ENCODE measurements around the gene EPOP. TPM values are rescaled to one million over a fixed set of nuclear protein-coding genes. Genes with fewer than 3 reads are reported as not detected.

The EPOP gene
- polyA plus RNA-seq, 1 donor from 2014 or later: not detected

DNA sequence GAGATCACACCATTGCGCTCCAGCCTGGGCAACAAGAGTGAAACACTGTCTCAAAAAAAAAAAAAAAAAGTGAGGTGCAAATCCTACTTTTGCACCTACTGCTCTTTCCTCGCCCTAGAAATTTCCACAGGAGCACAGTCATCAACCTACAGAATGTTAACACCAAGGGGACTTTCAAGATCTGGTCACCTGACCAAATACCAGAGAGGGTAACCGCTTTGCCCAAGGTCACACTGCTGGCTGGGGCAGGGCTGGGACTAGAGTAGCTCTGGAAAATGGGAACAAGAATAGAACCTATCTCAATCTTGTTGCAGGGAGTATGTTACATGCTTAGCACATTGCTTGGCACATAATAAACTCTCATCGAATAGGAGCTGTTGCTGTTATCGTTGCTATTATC lies 24.0 kb upstream of the EPOP start:
- H3K27ac Mint-ChIP-seq: no peak overlapping the region
- peaks cover 2% of the 10 kb centered on the region for H3K27me3 Mint-ChIP-seq
- H3K9me3 Mint-ChIP-seq: no peaks in the 10 kb centered on the region
- no peak overlapping the region for H3K4me3 Mint-ChIP-seq
- no peaks in the 10 kb centered on the region for H3K36me3 Mint-ChIP-seq
- H3K4me1 Mint-ChIP-seq: peaks cover 7 to 16% (median 11%) of the 10 kb centered on the region in 3 donors

DNA sequence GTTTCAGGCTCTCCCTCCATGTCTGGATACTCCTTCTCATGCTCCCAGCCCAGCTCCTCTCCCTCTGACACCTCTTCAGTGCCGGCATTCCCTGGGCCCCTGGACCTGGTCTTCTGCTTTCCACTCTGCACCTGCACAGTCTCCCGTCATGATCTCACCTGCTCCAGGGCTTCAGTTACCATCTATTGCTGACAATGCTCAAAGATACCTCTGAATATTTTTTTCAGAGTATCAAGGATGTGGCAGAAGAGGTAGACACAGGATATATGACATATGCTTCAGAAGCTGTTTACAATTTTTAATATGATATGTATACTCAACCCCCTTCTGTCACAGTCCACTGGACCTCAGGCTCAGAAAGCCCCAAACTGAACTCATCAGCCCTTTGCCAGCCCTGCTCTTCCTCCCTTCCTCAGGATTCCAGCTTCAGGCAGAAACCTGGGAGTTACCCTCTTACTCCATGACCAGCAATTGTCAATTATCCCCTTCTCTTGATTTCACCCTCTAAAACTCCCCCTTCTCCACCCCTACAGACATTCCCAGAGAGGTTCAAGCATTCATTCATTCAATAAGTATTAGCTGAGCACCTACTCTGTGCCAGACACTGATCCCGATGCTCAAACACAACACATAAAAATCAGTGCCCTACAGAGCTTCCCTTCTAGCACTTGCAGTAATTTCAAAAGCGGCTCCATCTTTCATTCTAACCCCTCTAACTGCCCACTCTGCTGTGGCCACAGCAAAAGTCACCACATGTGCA lies 22.5 kb upstream of the EPOP start:
- peaks cover 5 to 16% (median 7%) of the 10 kb centered on the region in 3 donors for H3K4me1 Mint-ChIP-seq
- H3K4me3 Mint-ChIP-seq: no peak overlapping the region
- peak overlapping the region; percentile 7 to 32 (median 13) for H3K27ac Mint-ChIP-seq
- peaks cover 2% of the 10 kb centered on the region for H3K27me3 Mint-ChIP-seq
- H3K36me3 Mint-ChIP-seq: no peaks in the 10 kb centered on the region
- H3K9me3 Mint-ChIP-seq: no peaks in the 10 kb centered on the region

DNA sequence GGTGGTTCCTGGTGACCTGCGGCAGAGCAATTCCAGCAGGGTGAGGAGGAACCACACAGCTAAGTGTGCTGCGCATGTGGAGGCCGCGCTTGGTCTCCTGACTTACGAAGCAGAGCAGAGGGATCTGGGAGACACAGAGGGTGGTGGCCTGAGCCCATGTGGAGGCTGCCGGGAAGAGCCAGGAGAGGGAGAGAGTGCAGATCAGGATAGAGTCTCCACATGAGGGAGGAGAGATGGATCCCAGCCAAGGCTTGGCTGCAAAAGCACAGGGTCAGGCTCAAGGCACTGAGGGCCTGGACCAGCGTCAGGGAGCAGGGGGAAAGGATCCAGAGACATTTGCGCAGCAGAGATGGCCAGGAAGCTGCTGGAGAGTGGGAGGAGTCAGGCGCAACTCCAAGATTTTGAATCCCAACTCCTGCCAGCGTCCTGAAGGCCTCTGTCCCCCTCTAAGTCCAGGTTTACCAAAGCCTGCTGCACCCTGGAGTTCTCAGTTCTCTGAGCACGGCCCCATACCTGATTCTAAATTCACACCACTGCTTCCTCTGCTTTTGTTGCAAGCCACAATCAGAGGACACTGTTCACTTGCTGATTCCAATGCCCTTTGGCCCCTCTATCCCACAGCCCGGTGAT lies 19.1 kb upstream of the EPOP start:
- peaks cover 0 to 3% (median 2%) of the 10 kb centered on the region in 3 donors for H3K4me1 Mint-ChIP-seq
- peaks cover 3% of the 10 kb centered on the region for H3K27me3 Mint-ChIP-seq
- H3K9me3 Mint-ChIP-seq: no peaks in the 10 kb centered on the region
- peaks cover under 1% of the 10 kb centered on the region for H3K36me3 Mint-ChIP-seq
- H3K27ac Mint-ChIP-seq: no peak overlapping the region
- no peak overlapping the region for H3K4me3 Mint-ChIP-seq

DNA sequence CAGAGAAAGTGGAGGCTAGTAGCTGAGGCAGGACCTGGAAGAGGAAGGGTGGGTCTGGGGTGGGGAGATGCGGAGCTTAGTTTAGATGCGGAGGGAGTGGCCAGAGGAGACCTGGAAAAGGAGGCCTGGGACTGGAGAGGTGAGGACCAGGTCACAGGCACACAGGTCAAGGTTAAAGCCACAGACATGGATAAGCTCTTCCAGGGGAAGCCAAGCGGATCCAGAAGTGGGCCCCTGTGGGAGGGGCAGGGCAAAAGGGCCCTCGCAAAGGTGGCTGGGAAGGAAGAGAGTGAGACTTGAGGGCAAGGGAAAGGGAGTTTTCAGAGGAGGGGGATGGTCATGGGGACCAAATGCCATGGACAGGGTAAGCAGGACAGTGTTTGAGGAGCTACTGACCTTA lies 16.4 kb upstream of the EPOP start:
- no peaks in the 10 kb centered on the region for H3K9me3 Mint-ChIP-seq
- H3K4me1 Mint-ChIP-seq: no peaks in the 10 kb centered on the region
- peaks cover 3% of the 10 kb centered on the region for H3K27me3 Mint-ChIP-seq
- no peak overlapping the region for H3K27ac Mint-ChIP-seq
- H3K4me3 Mint-ChIP-seq: no peak overlapping the region
- H3K36me3 Mint-ChIP-seq: peaks cover 1% of the 10 kb centered on the region

DNA sequence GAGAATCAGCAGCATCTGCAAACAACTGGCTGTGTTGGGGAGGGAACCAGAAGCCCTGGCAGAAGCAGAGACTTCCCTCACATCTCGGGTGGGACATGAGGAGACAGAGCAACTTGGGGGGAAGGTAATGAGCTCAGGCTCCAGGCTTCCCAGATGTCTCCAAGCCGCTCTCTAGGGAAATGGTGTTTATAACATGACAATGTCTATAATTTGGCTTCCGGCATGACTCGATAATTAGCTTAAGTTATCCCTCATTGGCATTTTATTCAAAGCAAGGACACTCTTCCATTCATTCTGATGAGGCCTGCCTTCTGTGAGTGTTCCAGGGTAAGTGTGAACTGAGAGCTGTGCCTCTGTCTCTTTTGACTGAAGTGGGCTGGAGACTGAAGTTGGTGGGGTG lies 15.6 kb upstream of the EPOP start:
- H3K27ac Mint-ChIP-seq: no peak overlapping the region
- H3K27me3 Mint-ChIP-seq: peaks cover 6% of the 10 kb centered on the region
- H3K4me3 Mint-ChIP-seq: no peak overlapping the region
- no peaks in the 10 kb centered on the region for H3K4me1 Mint-ChIP-seq
- no peaks in the 10 kb centered on the region for H3K9me3 Mint-ChIP-seq
- H3K36me3 Mint-ChIP-seq: peaks cover 3% of the 10 kb centered on the region

DNA sequence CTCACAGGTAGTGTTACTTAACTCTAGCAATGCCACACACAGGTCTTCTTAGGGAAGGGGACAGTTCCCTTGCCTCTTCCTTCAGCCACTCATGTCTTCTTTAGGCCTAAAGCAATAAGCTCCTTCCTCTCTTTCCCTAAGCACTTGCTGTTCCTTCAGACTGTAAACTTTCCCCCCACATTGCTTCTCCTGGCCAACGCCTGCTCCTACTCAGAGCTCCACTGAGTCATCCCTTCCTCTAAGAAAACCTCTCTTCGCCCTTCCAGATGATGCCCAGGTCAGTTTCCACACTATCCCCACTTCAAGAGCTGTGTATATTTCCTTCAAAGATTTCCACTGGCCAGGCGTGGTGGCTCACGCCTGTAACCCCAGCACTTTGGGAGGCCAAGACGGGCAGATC lies 12.5 kb upstream of the EPOP start:
- H3K27ac Mint-ChIP-seq: no peak overlapping the region
- peaks cover 11% of the 10 kb centered on the region for H3K27me3 Mint-ChIP-seq
- H3K4me3 Mint-ChIP-seq: no peak overlapping the region
- peaks cover 3% of the 10 kb centered on the region for H3K36me3 Mint-ChIP-seq
- H3K4me1 Mint-ChIP-seq: no peaks in the 10 kb centered on the region
- H3K9me3 Mint-ChIP-seq: no peaks in the 10 kb centered on the region

DNA sequence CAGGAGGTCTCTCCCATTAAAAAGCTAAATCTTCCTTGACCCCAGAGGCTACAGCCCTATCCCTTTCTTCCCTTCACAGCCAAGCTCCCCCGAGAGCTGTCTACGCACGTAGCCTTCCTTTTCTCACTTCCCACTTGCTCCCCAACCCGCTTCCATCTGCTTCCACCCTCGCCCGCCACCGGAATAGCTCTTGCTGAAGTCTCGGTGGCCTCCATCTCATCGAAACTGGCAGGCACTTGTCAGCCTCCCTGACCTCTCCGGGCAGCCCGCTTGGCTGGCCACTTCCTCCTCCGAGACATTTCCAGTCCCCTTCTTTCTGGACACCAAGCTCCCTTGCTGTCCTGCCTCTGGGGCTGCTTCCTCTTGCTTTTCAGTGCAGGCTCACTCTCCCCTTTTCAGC lies 10.7 kb upstream of the EPOP start:
- H3K4me1 Mint-ChIP-seq: no peaks in the 10 kb centered on the region
- no peaks in the 10 kb centered on the region for H3K9me3 Mint-ChIP-seq
- no peak overlapping the region for H3K4me3 Mint-ChIP-seq
- H3K27ac Mint-ChIP-seq: no peak overlapping the region
- peaks cover 11% of the 10 kb centered on the region for H3K27me3 Mint-ChIP-seq
- peaks cover 3% of the 10 kb centered on the region for H3K36me3 Mint-ChIP-seq

DNA sequence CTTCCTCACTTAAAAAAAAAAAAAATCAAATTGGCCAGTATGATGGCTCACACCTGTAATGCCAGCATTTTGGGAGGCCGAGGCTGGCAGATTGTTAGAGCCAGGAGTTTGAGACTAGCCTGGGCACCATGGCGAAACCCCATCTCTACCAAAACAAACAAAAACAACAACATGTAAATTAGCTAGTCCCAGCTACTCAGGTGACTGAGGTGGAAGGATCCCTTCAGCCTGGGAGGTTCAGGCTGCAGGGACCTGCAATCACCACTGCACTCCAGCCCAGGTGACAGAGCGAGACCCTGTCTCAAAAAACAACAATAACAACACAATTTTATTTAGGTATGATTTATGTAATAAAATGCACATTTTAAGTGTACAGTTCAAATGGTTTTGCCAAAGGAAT lies 6.3 kb upstream of the EPOP start:
- Mint-ChIP-seq H3K9me3 (no peaks in the 10 kb centered on the region), H3K27ac (no peak overlapping the region), H3K27me3 (peaks cover 14% of the 10 kb centered on the region), H3K4me1 (peaks cover 0 to 9% (median 4%) of the 10 kb centered on the region in 3 donors), H3K36me3 (peaks cover 2% of the 10 kb centered on the region), H3K4me3 (no peak overlapping the region)

DNA sequence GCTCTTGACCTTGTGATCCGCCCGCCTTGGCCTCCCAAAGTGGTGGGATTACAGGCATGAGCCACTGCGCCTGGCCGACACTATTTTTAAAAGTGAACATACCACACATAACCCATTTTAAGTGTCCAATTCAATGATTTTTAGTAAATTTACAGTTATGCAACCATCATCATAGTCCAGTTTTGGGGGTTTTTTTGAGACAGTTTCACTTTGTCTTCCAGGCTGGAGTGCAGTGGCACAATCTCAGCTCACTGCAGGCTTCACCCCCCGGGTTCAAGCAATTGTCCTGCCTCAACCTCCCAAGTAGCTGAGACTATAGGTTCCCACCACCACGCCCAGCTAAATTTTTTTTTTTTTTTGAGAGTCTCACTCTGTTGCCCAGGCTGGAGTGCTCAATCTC lies 3.1 kb upstream of the EPOP start:
- H3K9me3 Mint-ChIP-seq: no peaks in the 10 kb centered on the region
- peak overlapping the region in 1 of 4 donors; percentile 33 for H3K4me3 Mint-ChIP-seq
- peaks cover 20% of the 10 kb centered on the region for H3K27me3 Mint-ChIP-seq
- peaks cover 3% of the 10 kb centered on the region for H3K36me3 Mint-ChIP-seq
- H3K4me1 Mint-ChIP-seq: peaks cover 7 to 20% (median 11%) of the 10 kb centered on the region in 3 donors
- H3K27ac Mint-ChIP-seq: no peak overlapping the region

DNA sequence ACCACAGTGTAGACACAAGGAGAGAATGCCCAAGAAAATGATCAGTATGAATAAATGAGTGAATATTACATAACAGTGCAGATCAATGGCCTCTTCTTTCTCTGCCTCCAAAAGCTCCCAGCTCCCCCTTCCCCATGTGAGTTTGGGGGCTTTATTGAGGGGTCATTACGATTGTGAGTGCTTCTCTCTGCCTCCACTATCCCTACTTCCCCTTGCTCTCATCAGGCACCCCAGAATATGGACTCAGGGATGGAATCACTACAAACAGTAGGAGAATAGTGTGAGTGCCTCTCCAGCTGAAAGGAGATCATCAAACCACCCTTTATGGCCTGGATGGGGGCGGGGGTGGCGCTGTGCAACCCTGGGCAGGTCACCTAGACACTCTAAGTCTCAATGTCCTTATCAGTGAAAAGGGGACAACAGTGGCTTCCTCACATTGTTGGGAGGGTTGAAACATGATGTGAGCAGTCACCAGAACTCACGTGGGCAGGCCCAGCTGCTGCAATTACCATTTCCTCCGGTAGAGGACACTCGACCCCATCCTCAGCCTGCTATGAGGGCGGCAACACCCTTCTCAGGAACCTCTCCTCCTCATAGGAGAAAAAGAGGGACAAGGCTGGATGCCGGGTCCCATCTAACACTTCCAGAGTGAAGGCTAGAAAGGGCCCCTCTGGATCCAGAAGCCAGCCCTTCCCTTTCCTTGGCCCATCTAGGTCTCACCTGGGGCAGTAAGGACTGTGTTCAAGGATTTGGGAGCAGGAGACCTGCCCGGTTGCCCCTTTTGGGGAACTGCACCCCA lies 2.1 kb upstream of the EPOP start:
- Mint-ChIP-seq H3K4me1 (peaks cover 7 to 20% (median 16%) of the 10 kb centered on the region in 3 donors), H3K27me3 (peaks cover 27% of the 10 kb centered on the region), H3K36me3 (peaks cover 3% of the 10 kb centered on the region), H3K9me3 (no peaks in the 10 kb centered on the region), H3K27ac (peak overlapping the region in 1 of 3 donors; percentile 85), H3K4me3 (peak overlapping the region in 2 of 4 donors; percentile 25 to 87)

DNA sequence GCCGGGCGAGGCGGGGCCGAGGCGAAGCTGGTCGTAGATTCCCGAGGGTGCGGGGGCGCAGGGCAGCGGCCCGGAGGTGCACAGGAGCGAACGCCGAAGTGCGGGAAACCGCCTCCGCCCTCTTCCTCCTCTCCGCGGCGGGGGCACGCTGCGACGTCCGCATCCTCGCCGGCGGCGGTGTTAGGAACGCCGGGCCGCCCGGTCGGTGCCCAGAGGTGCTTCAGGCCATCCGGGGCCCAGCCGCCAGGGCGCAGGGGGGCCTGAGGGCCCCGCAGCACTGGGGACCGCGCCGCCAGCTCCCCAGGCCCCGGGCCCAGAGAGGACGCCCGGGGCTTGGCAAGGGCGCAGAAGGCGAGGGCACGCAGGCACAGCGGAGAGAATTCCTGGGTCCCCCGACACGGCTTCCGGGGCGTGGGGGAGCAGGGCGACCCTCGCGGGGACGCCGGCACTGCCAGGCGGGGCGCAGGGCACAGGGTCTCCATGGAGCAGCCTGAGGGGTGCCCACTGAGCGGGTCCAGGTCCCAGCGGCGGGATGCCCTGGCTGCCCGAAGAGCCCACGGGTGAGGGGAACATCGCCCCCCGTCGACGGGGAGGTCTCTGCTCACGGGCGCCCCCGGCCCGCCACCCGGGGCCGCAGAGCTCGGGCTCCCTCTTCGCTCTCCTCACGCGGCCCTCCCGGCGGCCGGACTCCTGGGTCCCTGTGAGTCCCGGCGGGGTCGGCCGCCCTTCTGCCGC lies 576 bp downstream of the EPOP start:
- no peak overlapping the region for H3K27ac Mint-ChIP-seq
- H3K4me3 Mint-ChIP-seq: peak overlapping the region in 2 of 4 donors; percentile 79 to 80
- peaks cover 3% of the 10 kb centered on the region for H3K36me3 Mint-ChIP-seq
- H3K4me1 Mint-ChIP-seq: peaks cover 11 to 20% (median 18%) of the 10 kb centered on the region in 3 donors
- H3K27me3 Mint-ChIP-seq: peaks cover 52% of the 10 kb centered on the region
- H3K9me3 Mint-ChIP-seq: no peaks in the 10 kb centered on the region

DNA sequence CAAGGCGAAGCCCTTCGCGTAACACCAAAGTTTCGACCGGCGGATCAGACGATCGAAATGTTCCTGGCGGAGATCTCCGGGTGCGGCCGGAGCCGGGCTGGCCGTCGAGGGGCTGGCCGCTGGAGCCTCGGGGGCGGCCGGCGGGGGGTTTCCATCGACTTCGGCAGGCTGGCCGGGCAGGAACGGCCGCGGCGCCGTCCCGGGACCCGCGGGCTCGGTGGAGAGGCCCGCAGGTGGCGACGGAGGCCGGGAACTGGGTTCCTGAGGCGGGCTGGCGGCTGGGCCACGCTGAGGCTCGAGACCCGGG lies 1.1 kb downstream of the EPOP start:
- H3K4me1 Mint-ChIP-seq: peaks cover 11 to 20% (median 18%) of the 10 kb centered on the region in 3 donors
- peaks cover 3% of the 10 kb centered on the region for H3K36me3 Mint-ChIP-seq
- no peak overlapping the region for H3K27ac Mint-ChIP-seq
- H3K4me3 Mint-ChIP-seq: no peak overlapping the region
- peaks cover 58% of the 10 kb centered on the region for H3K27me3 Mint-ChIP-seq
- no peaks in the 10 kb centered on the region for H3K9me3 Mint-ChIP-seq

DNA sequence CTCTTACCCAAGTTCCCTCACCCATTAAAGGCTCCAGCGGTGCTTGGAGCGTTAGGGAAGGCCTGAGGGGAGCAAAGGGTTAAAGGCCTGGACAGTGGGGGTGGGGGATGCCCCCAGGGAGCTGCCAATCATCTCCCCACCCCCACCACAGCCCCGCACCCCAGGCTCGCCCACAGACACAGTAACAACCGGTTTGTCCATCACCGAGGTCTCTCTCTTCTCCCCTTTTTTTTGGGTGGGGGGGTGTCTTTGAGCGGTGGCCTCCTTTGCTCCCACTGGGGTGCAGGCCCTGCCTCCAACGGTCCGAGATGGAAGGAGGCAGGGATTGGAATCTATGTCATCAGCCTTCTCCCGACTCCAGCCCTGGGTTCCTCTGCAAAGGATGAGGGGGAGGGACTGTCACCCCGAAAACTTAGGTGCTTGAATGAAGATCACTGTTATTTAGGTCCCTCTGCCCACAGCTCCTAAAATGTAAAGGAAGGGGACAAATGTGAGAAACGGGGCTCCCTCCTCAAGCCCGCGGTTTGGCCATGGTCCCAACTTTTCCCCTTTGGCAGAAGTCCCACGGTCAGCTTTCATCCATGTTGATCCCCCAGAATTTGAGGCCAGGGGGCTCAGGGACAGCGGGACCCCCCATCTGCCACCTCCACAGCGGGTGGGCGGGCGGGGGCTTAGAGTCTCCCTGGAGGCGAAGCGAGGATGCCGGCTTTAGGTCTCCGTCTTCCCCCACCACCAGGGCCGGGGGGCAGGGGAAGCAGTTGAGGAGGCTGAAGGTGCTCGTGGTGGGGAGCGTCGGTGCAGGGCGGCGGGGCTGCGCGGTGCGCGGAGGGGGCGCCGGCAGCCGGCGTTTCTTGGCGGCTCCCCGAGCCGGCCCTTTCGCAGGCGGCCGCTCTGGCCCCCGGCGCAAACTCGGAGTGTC lies 1.7 kb downstream of the EPOP start:
- Mint-ChIP-seq H3K27me3 (peaks cover 63% of the 10 kb centered on the region), H3K36me3 (peaks cover 3% of the 10 kb centered on the region), H3K27ac (peak overlapping the region in 1 of 3 donors; percentile 23), H3K9me3 (no peaks in the 10 kb centered on the region), H3K4me3 (peak overlapping the region; percentile 48 to 83 (median 71)), H3K4me1 (peaks cover 11 to 20% (median 18%) of the 10 kb centered on the region in 3 donors)
